Lower leg skin (tissue), 4 donors: ENCODE results near the gene CDC42. TPM values are rescaled to one million over a fixed set of nuclear protein-coding genes. Genes with fewer than 3 reads are reported as not detected.

Experiments
- DNase-seq, 2 donors: peaks; one replicate each; pipeline ENCODE4 v3.0.0-alpha.2; 2019; ENCODE audit warnings: low spot score in 2 of 2
- H3K4me3 ChIP-seq: fragments of 200-600 bp; sonication (generic); 2 replicates; pipeline ENCODE4 v1.5.1; 2017; ENCODE audit warnings: mild to moderate bottlenecking, low read depth; ENCODE audit not compliant: poor library complexity, severe bottlenecking
- CTCF ChIP-seq, 3 donors: fragments of 450-650 bp; IDR thresholded peaks; one replicate each; pipeline ENCODE4 v1.5.1; 2016; ENCODE audit warnings: antibody characterized with exemption in 3 of 3, mild to moderate bottlenecking in 3 of 3, moderate library complexity in 2 of 3
- POLR2A ChIP-seq, 2 donors: fragments of 450-650 bp; IDR thresholded peaks; one replicate each; pipeline ENCODE4 v1.6.1; 2016 to 2017; ENCODE audit warnings: antibody characterized with exemption in 2 of 2, mild to moderate bottlenecking in 1 of 2, moderate library complexity in 1 of 2
- WGBS, 2 donors: methylation state at CpG; one replicate each; pipeline ENCODE4 v1.1.5; 2018; 5-methylcytosine and 5-hydroxymethylcytosine counted together
- intact Hi-C: fragments of 100-400 bp; cut with DNase I; formaldehyde crosslinking; loops from one replicate; pipeline ENCODE4 v1.15.0; 2023; ENCODE audit warnings: low total_unique reads
- total RNA-seq, 4 donors: library from RNA; depleted of rRNA; stranded (reverse); fragments of >200 nt; gene quantifications; one replicate each; pipeline ENCODE4 v1.1.0, GENCODE V29; 2016

CDC42 gene
- total RNA-seq, 4 donors from 2014 or later, result 162 to 226 (median 203) TPM

DNA sequence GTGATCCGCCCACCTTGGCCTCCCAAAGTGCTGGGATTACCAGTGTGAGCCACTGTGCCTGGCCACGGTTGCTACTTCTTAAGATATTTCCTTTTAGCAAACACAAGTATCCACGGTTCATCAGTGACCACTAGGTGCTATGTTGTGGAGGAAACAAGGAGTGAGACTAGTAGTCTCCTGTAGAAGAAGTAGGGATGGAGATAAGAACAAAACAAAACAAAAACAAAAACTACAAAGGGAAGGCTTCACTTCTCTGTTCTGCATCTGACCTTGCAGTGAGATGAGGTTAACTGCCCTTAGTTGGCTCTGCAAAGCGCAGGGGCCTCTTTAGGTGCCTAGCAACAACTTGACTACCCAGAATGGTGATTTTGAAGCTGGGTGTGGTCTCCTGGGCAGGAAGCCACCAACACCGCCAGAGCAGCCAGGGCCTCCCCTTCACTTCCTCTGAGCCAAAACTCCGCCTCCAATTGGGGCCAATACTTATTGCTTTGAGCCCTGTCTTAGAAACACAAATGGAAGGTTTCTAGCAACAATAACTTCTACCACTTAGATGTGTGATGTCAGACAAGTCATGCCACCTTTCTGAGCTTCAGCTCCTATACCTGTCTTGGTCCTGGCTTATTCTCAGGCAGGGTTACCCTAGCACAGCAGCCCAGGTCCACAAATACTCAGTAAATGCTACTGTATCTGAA is 12.8 kb upstream of the CDC42 start:
- 37 to 39% methylated on average over 6 of the region's 6 CpGs for WGBS, 2 donors
- no peak for TF ChIP-seq CTCF (IDR thresholded peaks at IDR 0.05)
- TF ChIP-seq POLR2A (IDR thresholded peaks at IDR 0.05), result no peak
- no peak overlapping the region for H3K4me3 ChIP-seq
- intact Hi-C loops, result no loop called here
- DNase-seq, result peak; percentile 74 to 90

DNA sequence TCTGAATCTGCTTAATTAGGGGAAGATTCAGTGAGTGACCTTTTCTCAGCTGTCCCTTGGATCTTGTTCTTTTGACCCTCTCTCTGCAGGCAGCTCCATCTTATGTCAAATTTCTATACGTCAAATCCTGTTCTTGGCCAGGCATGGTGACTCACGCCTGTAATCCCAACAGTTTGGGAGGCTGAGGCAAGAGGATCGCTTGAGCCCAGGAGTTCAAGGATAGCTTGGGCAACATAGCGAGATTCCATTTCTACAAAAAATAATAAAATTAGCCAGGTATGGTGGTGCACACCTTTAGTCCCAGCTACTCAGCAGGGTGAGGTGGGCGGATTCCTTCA is 12.3 kb upstream of the CDC42 start:
- 79 to 88% methylated on average over 5 of the region's 5 CpGs for WGBS, 2 donors
- intact Hi-C loops, result no loop called here

DNA sequence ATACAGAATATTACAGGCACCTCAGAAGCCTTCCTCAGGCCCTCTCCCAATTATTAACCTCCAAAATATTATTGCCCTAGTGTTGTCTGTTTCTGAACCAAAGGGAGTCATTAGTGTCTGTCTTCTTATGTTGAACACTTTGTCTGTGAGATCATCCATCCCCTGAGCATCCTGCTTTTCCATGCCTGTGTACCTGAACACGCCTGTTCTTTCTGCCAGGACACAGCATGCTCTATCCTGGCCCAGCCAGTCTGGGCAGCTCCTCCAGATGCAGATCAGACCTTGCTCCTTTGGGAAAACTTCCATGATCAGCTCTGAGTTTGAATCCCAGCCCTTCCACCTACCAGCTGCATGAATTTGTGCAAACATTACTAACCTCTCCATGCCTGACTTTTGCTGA is 11.0 kb upstream of the CDC42 start:
- 65 to 74% methylated on average over 1 of the region's 1 CpG for WGBS, 2 donors

More for the DNA sequence above, 12.3 kb upstream of the CDC42 start:
- no peak overlapping the region for H3K4me3 ChIP-seq
- no peak for DNase-seq
- TF ChIP-seq CTCF (IDR thresholded peaks at IDR 0.05) (no peak), POLR2A (IDR thresholded peaks at IDR 0.05) (no peak)

GRCh38 chr1:22043198-22043769 is 9.2 kb upstream of the CDC42 start:
- H3K4me3 ChIP-seq, result no peak overlapping the region
- WGBS, 2 donors, result 52 to 56% methylated on average over 3 of the region's 3 CpGs
- TF ChIP-seq CTCF (IDR thresholded peaks at IDR 0.05), result no peak
- no peak for TF ChIP-seq POLR2A (IDR thresholded peaks at IDR 0.05)
- intact Hi-C loops, result no loop called here
- DNase-seq, result peak in 1 of 2 donors; percentile 56

More for the DNA sequence above, 11.0 kb upstream of the CDC42 start:
- no peak overlapping the region for H3K4me3 ChIP-seq
- intact Hi-C loops, result no loop called here
- DNase-seq, result no peak
- TF ChIP-seq POLR2A (IDR thresholded peaks at IDR 0.05) (no peak), CTCF (IDR thresholded peaks at IDR 0.05) (no peak)

- DNase-seq, result no peak
- no peak overlapping the region for H3K4me3 ChIP-seq
- 44 to 53% methylated on average over 3 of the region's 3 CpGs for WGBS, 2 donors
- intact Hi-C loops, result no loop called here
- TF ChIP-seq CTCF (IDR thresholded peaks at IDR 0.05) (no peak), POLR2A (IDR thresholded peaks at IDR 0.05) (no peak)
Observed at GRCh38 chr1:22044690-22045420, 7.7 kb upstream of the CDC42 start.
